CD4-positive, alpha-beta T cell (primary cell): ENCODE data around the gene TPK1. TPM values are rescaled to one million over a fixed set of nuclear protein-coding genes. Genes with fewer than 3 reads are reported as not detected.

ENCODE experiments used
- ATAC-seq: fragments of 200-7000 bp; cut with Tn5 transposase; one replicate; pipeline ENCODE4 v1.10.0; 2022; ENCODE audit warnings: mild to moderate bottlenecking; ENCODE audit not compliant: poor library complexity
- CTCF ChIA-PET: fragments of 350-600 bp; sonication (Branson Sonifier 250); formaldehyde crosslinking; loops from one replicate; lab custom pipeline; 2021; ENCODE audit warnings: antibody characterized with exemption, inconsistent platforms; lab: Charles Lee
- POLR2A ChIA-PET: fragments of 350-600 bp; sonication (Branson Sonifier 250); formaldehyde crosslinking; loops from one replicate; lab custom pipeline; 2021; ENCODE audit warnings: antibody characterized with exemption, inconsistent platforms; lab: Charles Lee
- DNase-seq, 14 experiments: peaks; one replicate each; pipeline ENCODE4 v3.0.0-alpha.2; 2013 to 2020; ENCODE audit warnings: mixed read lengths in 2 of 14
- H3K27ac ChIP-seq, 2 donors: one replicate each; pipeline versions ENCODE4 v1.5.1 to v1.7.0; 2013; ENCODE audit warnings: low read length in 2 of 2, low read depth in 1 of 2, mild to moderate bottlenecking in 1 of 2
- H3K27me3 ChIP-seq, 2 experiments: 1 replicate in 1 of 2; 2 replicates in 1 of 2; pipeline versions ENCODE4 v1.6.1 to v1.7.0; 2013; ENCODE audit warnings: low read length in 2 of 2, control low read depth in 1 of 2, mild to moderate bottlenecking in 1 of 2, moderate library complexity in 1 of 2; ENCODE audit not compliant: insufficient read depth in 2 of 2, control insufficient read depth in 1 of 2
- H3K36me3 ChIP-seq: one replicate; pipeline ENCODE4 v1.6.1; 2013; ENCODE audit warnings: low read length, control low read depth; ENCODE audit not compliant: insufficient read depth
- H3K4me1 ChIP-seq: one replicate; pipeline ENCODE4 v1.6.1; 2013; ENCODE audit warnings: low read length, control low read depth; ENCODE audit not compliant: insufficient read depth
- H3K4me3 ChIP-seq: one replicate; pipeline ENCODE4 v1.5.1; 2013; ENCODE audit warnings: mild to moderate bottlenecking, low read length, moderate library complexity
- H3K9me3 ChIP-seq, 2 experiments: 1 replicate in 1 of 2; 2 replicates in 1 of 2; pipeline versions ENCODE4 v1.6.1 to v1.7.0; 2013; ENCODE audit warnings: low read length in 2 of 2, mild to moderate bottlenecking in 2 of 2, control low read depth in 1 of 2, moderate library complexity in 1 of 2; ENCODE audit not compliant: control insufficient read depth in 1 of 2, insufficient read depth in 1 of 2
- H3K27ac Mint-ChIP-seq: one replicate; pipeline ENCODE4 v1.8.0; 2020; ENCODE audit warnings: mixed read lengths
- H3K27me3 Mint-ChIP-seq: one replicate; pipeline ENCODE4 v1.8.0; 2021; ENCODE audit warnings: mixed read lengths
- H3K36me3 Mint-ChIP-seq: one replicate; pipeline ENCODE4 v1.8.0; 2021; ENCODE audit warnings: low read depth, mixed read lengths
- H3K4me1 Mint-ChIP-seq: one replicate; pipeline ENCODE4 v1.8.0; 2021; ENCODE audit warnings: low read depth, mixed read lengths
- H3K4me3 Mint-ChIP-seq: one replicate; pipeline ENCODE4 v1.8.0; 2020; ENCODE audit warnings: mild to moderate bottlenecking, mixed read lengths
- H3K9me3 Mint-ChIP-seq: one replicate; pipeline ENCODE4 v1.8.0; 2020; ENCODE audit warnings: mixed read lengths
- CTCF ChIP-seq: fragments of 200-600 bp; IDR thresholded peaks from one replicate; pipeline ENCODE4 v1.8.0; 2022; ENCODE audit warnings: antibody characterized with exemption, mild to moderate bottlenecking
- intact Hi-C, 2 experiments: fragments of 100-400 bp; cut with DNase I in 1 of 2; cut with micrococcal nuclease in 1 of 2; formaldehyde crosslinking; loops; one replicate each; pipeline versions ENCODE4 v1.15.1 to v1.9.0; 2023 to 2025; cut with DNase I, micrococcal nuclease
- total RNA-seq, 174 experiments: library from RNA in 2 of 174; stranded (reverse) in 2 of 174; gene quantifications; one replicate each; pipeline ENCODE4 v1.2.3 and lab custom pipeline; 2021 to 2026

TPK1 gene
- total RNA-seq, 2 experiments from 2014 or later: 17.1 to 17.8 TPM

DNA sequence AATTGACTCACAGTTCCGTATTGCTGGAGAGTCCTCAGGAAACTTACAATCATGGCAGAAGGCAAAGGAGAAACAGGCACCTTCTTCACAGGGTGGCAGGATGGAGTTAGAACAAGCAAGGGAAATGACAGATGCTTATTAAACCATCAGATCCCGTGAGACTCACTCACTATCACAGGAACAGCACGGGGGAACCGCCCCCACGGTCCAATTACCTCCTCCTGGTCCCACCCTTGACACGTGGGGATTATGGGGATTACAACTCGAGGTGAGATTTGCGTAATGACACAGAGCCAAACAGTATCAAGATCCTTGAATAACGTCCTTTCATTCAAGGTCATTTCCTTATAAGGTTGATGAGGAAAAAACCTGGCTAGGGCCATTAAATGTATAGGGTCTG lies 176.6 kb downstream of the TPK1 start:
- no peaks in the 10 kb centered on the region for H3K4me1 ChIP-seq
- H3K36me3 Mint-ChIP-seq: peaks cover 21% of the 10 kb centered on the region
- no peaks in the 10 kb centered on the region for H3K9me3 Mint-ChIP-seq
- H3K9me3 ChIP-seq: no peaks in the 10 kb centered on the region
- no peak overlapping the region for H3K27ac Mint-ChIP-seq
- intact Hi-C loops: no loop called here
- no peaks in the 10 kb centered on the region for H3K27me3 ChIP-seq
- no peak for ATAC-seq
- H3K4me1 Mint-ChIP-seq: no peaks in the 10 kb centered on the region
- no peak overlapping the region for H3K4me3 Mint-ChIP-seq
- no peak for TF ChIP-seq CTCF
- no peak overlapping the region for H3K4me3 ChIP-seq
- no peaks in the 10 kb centered on the region for H3K36me3 ChIP-seq
- no peaks in the 10 kb centered on the region for H3K27me3 Mint-ChIP-seq
- H3K27ac ChIP-seq: no peak overlapping the region
- CTCF ChIA-PET: no interaction called here
- POLR2A ChIA-PET: no interaction called here
- DNase-seq: no peak

- Mint-ChIP-seq H3K36me3 (peaks cover 19% of the 10 kb centered on the region), H3K27ac (no peak overlapping the region), H3K4me1 (no peaks in the 10 kb centered on the region), H3K4me3 (no peak overlapping the region), H3K27me3 (no peaks in the 10 kb centered on the region), H3K9me3 (no peaks in the 10 kb centered on the region)
- TF ChIP-seq CTCF: no peak
- DNase-seq (peak in 1 of 14 experiments; percentile 1), ATAC-seq (no peak)
- H3K4me1 ChIP-seq: no peaks in the 10 kb centered on the region
- no peak overlapping the region for H3K27ac ChIP-seq
- CTCF ChIA-PET: no interaction called here
- POLR2A ChIA-PET: no interaction called here
- intact Hi-C loops: no loop called here
- H3K36me3 ChIP-seq: no peaks in the 10 kb centered on the region
- H3K4me3 ChIP-seq: no peak overlapping the region
- no peaks in the 10 kb centered on the region for H3K27me3 ChIP-seq
- no peaks in the 10 kb centered on the region for H3K9me3 ChIP-seq
Measured at GRCh38 chr7:144656965-144657517, 178.8 kb downstream of the TPK1 start.

- CTCF ChIA-PET: no interaction called here
- Histone ChIP-seq H3K36me3 (no peaks in the 10 kb centered on the region), H3K4me1 (no peaks in the 10 kb centered on the region), H3K27me3 (no peaks in the 10 kb centered on the region), H3K27ac (no peak overlapping the region), H3K4me3 (no peak overlapping the region), H3K9me3 (peaks cover 0 to 7% of the 10 kb centered on the region in 2 experiments)
- Mint-ChIP-seq H3K27me3 (no peaks in the 10 kb centered on the region), H3K27ac (no peak overlapping the region), H3K36me3 (peaks cover 35% of the 10 kb centered on the region), H3K4me3 (no peak overlapping the region), H3K4me1 (no peaks in the 10 kb centered on the region), H3K9me3 (no peaks in the 10 kb centered on the region)
- intact Hi-C loops: no loop called here
- TF ChIP-seq CTCF: no peak
- ATAC-seq: no peak
- POLR2A ChIA-PET: no interaction called here
- DNase-seq: no peak
Measured at GRCh38 chr7:144653449-144653848, 182.4 kb downstream of the TPK1 start.
